Ascending aorta (tissue), 2 donors: ENCODE measurements around the gene DNAH11. TPM values are rescaled to one million over a fixed set of nuclear protein-coding genes. Genes with fewer than 3 reads are reported as not detected.
"Not testable (repeated sequence)": the region's sequence is repeated elsewhere in the genome, so short reads cannot be mapped to it uniquely, and the experiment has no call there.

Experiments used
- DNase-seq, 2 donors: peaks; one replicate each; pipeline ENCODE4 v3.0.0-alpha.2; 2019; ENCODE audit warnings: low spot score in 2 of 2
- H3K27ac ChIP-seq, 2 donors: fragments of 200-600 bp; sonication (generic); one replicate each; pipeline ENCODE4 v1.5.1; 2016 to 2017; ENCODE audit warnings: mild to moderate bottlenecking in 1 of 2
- H3K27me3 ChIP-seq: fragments of 200-600 bp; sonication (generic); one replicate; pipeline ENCODE4 v1.5.1; 2017
- H3K36me3 ChIP-seq, 2 donors: fragments of 200-600 bp; sonication (generic); one replicate each; pipeline ENCODE4 v1.5.1; 2016
- H3K4me1 ChIP-seq, 2 donors: fragments of 200-600 bp; sonication (generic); one replicate each; pipeline ENCODE4 v1.5.1; 2016 to 2017; ENCODE audit warnings: mild to moderate bottlenecking in 1 of 2
- H3K4me3 ChIP-seq, 2 donors: fragments of 200-600 bp; sonication (generic); one replicate each; pipeline ENCODE4 v1.5.1; 2016 to 2017; ENCODE audit warnings: mild to moderate bottlenecking in 1 of 2
- H3K9me3 ChIP-seq, 2 donors: fragments of 200-600 bp; sonication (generic); one replicate each; pipeline ENCODE4 v1.5.1; 2016
- CTCF ChIP-seq, 3 experiments: fragments of 200-600 bp in 2 of 3; fragments of 450-650 bp in 1 of 3; sonication (generic) in 2 of 3; IDR thresholded peaks; one replicate each; pipeline ENCODE4 v1.5.1; 2016 to 2019; ENCODE audit warnings: antibody characterized with exemption in 3 of 3, mild to moderate bottlenecking in 1 of 3, moderate library complexity in 1 of 3
- intact Hi-C: fragments of 100-400 bp; cut with DNase I; formaldehyde crosslinking; loops from one replicate; pipeline ENCODE4 v1.15.1; 2023
- total RNA-seq: library from RNA; depleted of rRNA; stranded (reverse); fragments of >200 nt; gene quantifications from one replicate; pipeline ENCODE4 v1.1.0, GENCODE V29; 2016

The DNAH11 gene
- total RNA-seq, 1 donor from 2014 or later, result 0.75 TPM

- H3K9me3 ChIP-seq, result no peaks in the 10 kb centered on the region
- no peak for TF ChIP-seq CTCF (IDR thresholded peaks at IDR 0.05)
- no peaks in the 10 kb centered on the region for H3K27me3 ChIP-seq
- DNase-seq, result no peak
- intact Hi-C loops, result no loop called here
- no peak overlapping the region for H3K27ac ChIP-seq
- H3K4me3 ChIP-seq, result no peak overlapping the region
- H3K36me3 ChIP-seq, result no peaks in the 10 kb centered on the region
- H3K4me1 ChIP-seq, result no peaks in the 10 kb centered on the region
These were observed 375.4 kb downstream of the DNAH11 start for GRCh38 chr7:21918216-21918615.

- Histone ChIP-seq H3K9me3 (no peaks in the 10 kb centered on the region), H3K36me3 (no peaks in the 10 kb centered on the region), H3K27me3 (no peaks in the 10 kb centered on the region), H3K4me3 (no peak overlapping the region), H3K27ac (no peak overlapping the region), H3K4me1 (no peaks in the 10 kb centered on the region)
- DNase-seq, result no peak
- TF ChIP-seq CTCF (IDR thresholded peaks at IDR 0.05), result no peak
- intact Hi-C loops, result no loop called here
These were observed 378.1 kb downstream of the DNAH11 start for GRCh38 chr7:21920936-21921335.

GRCh38 chr7:21922605-21923004, 379.8 kb downstream of the DNAH11 start:
- peaks cover 0 to 1% of the 10 kb centered on the region in 2 donors for H3K9me3 ChIP-seq
- TF ChIP-seq CTCF (IDR thresholded peaks at IDR 0.05), result no peak
- no peak overlapping the region for H3K27ac ChIP-seq
- DNase-seq, result no peak
- no peaks in the 10 kb centered on the region for H3K4me1 ChIP-seq
- H3K36me3 ChIP-seq, result no peaks in the 10 kb centered on the region
- H3K27me3 ChIP-seq, result no peaks in the 10 kb centered on the region
- intact Hi-C loops, result no loop called here
- no peak overlapping the region for H3K4me3 ChIP-seq

- H3K4me3 ChIP-seq, result no peak overlapping the region
- no peak for TF ChIP-seq CTCF (IDR thresholded peaks at IDR 0.05)
- H3K27ac ChIP-seq, result no peak overlapping the region
- intact Hi-C loops, result no loop called here
- no peak for DNase-seq
- H3K36me3 ChIP-seq, result no peaks in the 10 kb centered on the region
- no peaks in the 10 kb centered on the region for H3K4me1 ChIP-seq
- peaks cover 0 to 3% of the 10 kb centered on the region in 2 donors for H3K9me3 ChIP-seq
- no peaks in the 10 kb centered on the region for H3K27me3 ChIP-seq
These were observed 380.8 kb downstream of the DNAH11 start for GRCh38 chr7:21923658-21924057.

- no peak for DNase-seq
- intact Hi-C loops, result no loop called here
- no peaks in the 10 kb centered on the region for H3K27me3 ChIP-seq
- no peaks in the 10 kb centered on the region for H3K36me3 ChIP-seq
- no peak overlapping the region for H3K27ac ChIP-seq
- TF ChIP-seq CTCF (IDR thresholded peaks at IDR 0.05), result no peak
- no peaks in the 10 kb centered on the region for H3K4me1 ChIP-seq
- peaks cover 0 to 3% of the 10 kb centered on the region in 2 donors for H3K9me3 ChIP-seq
- H3K4me3 ChIP-seq, result no peak overlapping the region
These were observed 383.6 kb downstream of the DNAH11 start for GRCh38 chr7:21926448-21926847.

- no peaks in the 10 kb centered on the region for H3K36me3 ChIP-seq
- no peak for DNase-seq
- H3K27me3 ChIP-seq, result no peaks in the 10 kb centered on the region
- H3K9me3 ChIP-seq, result peaks cover 0 to 3% of the 10 kb centered on the region in 2 donors
- intact Hi-C loops, result no loop called here
- H3K27ac ChIP-seq, result no peak overlapping the region
- TF ChIP-seq CTCF (IDR thresholded peaks at IDR 0.05), result no peak
- H3K4me1 ChIP-seq, result no peaks in the 10 kb centered on the region
- H3K4me3 ChIP-seq, result no peak overlapping the region
These were observed 384.9 kb downstream of the DNAH11 start for GRCh38 chr7:21927693-21928092.

- intact Hi-C loops, H3K4me1 ChIP-seq, H3K9me3 ChIP-seq, H3K36me3 ChIP-seq, H3K27me3 ChIP-seq, H3K4me3 ChIP-seq, H3K27ac ChIP-seq, DNase-seq: not testable (repeated sequence)
These were observed 390.5 kb downstream of the DNAH11 start for GRCh38 chr7:21933293-21933692.
